ENCODE measurements around the gene CHST8.
"Not testable (repeated sequence)": the region's sequence is repeated elsewhere in the genome, so short reads cannot be mapped to it uniquely, and the experiment has no call there.

Gene CHST8

DNA sequence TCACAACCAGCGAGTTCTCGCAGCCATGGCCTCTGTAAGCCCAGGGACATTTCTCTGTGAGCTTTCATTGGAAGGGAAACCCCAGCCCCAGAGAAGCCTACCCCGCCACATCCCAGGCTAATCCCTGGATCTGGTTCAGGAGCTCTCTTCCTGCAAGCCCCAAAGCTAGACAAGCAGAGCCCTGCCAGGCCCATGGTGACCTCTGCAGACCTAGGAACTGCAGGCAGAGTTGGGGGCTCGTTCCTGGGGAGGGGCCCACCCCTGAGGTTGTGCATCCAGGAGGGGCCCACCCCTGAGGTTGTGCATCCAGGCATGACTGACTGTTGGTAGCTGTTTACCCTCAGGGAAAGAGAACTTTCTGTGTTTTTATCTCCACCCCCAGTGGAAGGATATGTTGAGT, 196.7 kb downstream of the CHST8 start:
- DNase-seq = no peak

DNA sequence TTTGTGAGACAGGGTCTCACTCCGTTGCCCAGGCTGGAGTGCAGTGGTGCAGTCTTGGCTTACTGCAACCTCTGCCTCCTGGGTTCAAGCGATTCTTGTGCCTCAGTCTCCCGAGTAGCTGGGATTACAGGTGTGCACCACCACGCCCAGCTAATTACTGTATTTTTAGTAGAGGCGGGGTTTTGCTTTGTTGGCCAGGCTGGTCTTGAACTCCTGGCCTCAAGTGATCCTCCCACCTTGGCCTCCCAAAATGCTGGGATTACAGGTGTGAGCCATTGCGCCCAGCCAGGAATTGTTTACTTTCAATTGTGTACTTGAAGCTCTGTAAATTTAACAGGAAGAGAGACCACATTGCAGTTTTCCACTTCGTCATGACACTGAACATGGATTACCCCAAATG, 197.3 kb downstream of the CHST8 start:
- not testable (repeated sequence) for DNase-seq

DNA sequence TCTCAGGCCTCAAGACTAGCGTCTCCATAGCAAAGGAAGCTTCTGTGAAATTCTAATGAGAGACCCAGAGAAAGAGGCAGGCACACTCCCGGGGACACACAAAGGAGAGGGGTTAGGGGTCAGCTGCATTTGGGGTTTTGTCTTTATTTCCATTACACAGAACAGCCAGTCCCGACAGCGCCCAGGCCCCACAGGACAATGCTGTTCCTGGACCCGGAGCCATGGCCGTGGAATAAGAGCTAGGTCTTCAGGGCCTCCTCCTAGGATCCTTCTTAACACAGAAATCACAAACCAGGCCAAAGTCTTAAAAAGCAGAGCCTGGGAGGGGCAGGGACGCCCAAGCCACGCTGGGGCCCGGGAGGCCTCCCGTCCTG, 197.7 kb downstream of the CHST8 start:
- DNase-seq = no peak

DNA sequence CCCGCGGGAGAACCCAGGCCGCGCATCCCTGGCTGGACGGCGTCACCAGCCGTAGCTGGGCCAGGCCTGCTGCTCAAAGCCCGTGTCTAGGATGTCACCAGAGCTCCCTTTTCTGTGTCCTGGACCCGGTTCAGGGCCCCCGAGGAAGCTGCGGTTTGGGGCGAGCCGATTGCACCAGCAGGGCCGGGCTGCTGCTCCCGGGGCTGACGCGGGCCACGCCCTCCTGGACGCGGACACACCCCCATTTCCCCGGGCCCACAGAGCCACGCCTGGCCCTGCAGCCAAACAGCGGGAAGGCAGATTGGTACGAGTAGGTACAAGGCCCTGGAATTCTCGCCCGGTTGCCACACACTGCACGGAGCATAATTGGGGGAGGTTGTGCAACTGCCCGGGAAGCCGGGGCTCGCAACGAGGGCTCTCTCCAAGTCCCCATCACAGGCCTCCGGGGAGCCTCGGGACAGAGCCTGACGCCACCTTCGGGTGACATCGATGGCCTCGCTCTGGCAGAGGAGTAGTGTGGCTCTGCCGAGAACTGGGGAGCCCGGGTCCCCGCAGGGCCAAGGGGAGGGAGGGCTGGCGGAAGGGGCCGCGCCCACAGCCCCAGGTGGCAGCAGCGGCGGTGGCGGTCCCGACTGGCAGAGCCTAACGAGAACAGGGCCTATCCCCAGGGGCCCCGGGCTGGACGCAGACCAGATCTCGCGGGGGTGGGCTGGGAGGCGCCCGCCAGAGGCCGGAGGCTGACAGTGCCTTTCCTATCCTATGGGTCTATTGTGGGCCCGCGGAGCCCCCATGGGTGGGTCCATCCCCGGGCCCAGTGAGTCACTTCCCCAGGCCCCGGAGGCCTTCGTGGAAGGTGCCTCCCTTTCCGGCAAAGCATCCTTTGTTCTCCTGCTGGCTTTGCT, 198.4 kb downstream of the CHST8 start:
- DNase-seq = no peak

DNA sequence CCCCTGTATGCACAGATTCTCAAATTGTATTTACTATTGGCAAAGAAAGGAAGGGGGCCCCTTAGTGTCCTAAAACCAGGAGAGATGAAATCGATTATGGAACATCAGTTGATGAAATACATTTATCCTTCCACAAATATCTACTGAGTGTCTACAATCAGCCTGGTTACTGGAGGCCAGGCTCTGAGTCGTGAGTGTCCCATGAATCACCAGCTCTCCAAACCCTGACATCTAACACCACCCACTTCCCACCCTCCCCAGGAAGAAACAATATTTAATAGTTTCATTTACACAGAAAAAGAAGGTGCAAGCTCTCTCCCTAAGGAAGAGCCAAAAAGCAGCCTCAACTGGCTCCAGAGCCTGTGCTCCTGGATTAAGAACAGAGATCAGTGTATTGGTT, 200.1 kb downstream of the CHST8 start:
- no peak for DNase-seq
